H1 (cell line): ENCODE measurements around the gene ROGDI. TPM values are rescaled to one million over a fixed set of nuclear protein-coding genes. Genes with fewer than 3 reads are reported as not detected.

ENCODE experiments used
- BRCA1 ChIP-seq: IDR thresholded peaks from 2 replicates; pipeline ENCODE4 v1.6.1; 2012; ENCODE audit warnings: low read depth, low read length, improper control_type of control experiment
- CEBPB ChIP-seq: IDR thresholded peaks from 2 replicates; pipeline ENCODE4 v1.6.1; 2012; ENCODE audit warnings: low read depth, low read length
- FOSL1 ChIP-seq: IDR thresholded peaks from 2 replicates; pipeline ENCODE4 v1.6.1; 2011; ENCODE audit warnings: mild to moderate bottlenecking, low read depth, low read length, moderate library complexity; ENCODE audit not compliant: insufficient read depth
- POLR2AphosphoS5 ChIP-seq: IDR thresholded peaks from 2 replicates; pipeline ENCODE4 v1.6.1; 2011; ENCODE audit warnings: low read depth, low read length
- RBBP5 ChIP-seq: IDR thresholded peaks from 2 replicates; pipeline ENCODE4 v1.7.1; 2012; ENCODE audit warnings: low read depth, mild to moderate bottlenecking, inconsistent platforms, low read length, moderate library complexity, borderline replicate concordance
- TBP ChIP-seq: IDR thresholded peaks from 2 replicates; pipeline ENCODE4 v1.6.1; 2011; ENCODE audit warnings: low read depth, low read length, improper control_type of control experiment
- TCF12 ChIP-seq: IDR thresholded peaks from 2 replicates; pipeline ENCODE4 v1.6.1; 2011; ENCODE audit warnings: low read depth, mild to moderate bottlenecking, low read length
- polyA plus RNA-seq, 7 experiments: library from polyadenylated mRNA; depleted of rRNA in 3 of 7; stranded (reverse) in 5 of 7; unstranded in 2 of 7; fragments of >200 nt in 5 of 7; fragments of 200-250 nt in 2 of 7; gene quantifications; 1 replicate in 5 of 7; 2 replicates in 1 of 7; 4 replicates in 1 of 7; pipeline versions ENCODE4 v1.2.1 to v1.2.3, GENCODE V29; 2011 to 2013; ENCODE audit warnings: missing spikeins in 2 of 7, mixed read lengths in 2 of 7
- total RNA-seq: library from RNA; stranded (reverse); fragmentation: NEBNext Ultra II Directional; extraction: Animal tissue kit (Norgen Biotek cat#: 25700); gene quantifications from 2 replicates; pipeline ENCODE4 v1.2.1, GENCODE V29; 2021

ROGDI gene
- total and polyA plus RNA-seq, 2 of the 8 experiments (the other 6 are each of a cell fraction or from before 2014, with no cell fraction given), result 27.4 to 68.4 TPM

GRCh38 chr16:4762205-4762604 is 40.2 kb downstream of the ROGDI start (continued):
- TF ChIP-seq TBP, result no peak
- TF ChIP-seq RBBP5, result no peak
- no peak for TF ChIP-seq TCF12
- no peak for TF ChIP-seq FOSL1
- TF ChIP-seq BRCA1, result no peak
- no peak for TF ChIP-seq CEBPB
- TF ChIP-seq POLR2AphosphoS5, result no peak
- TF ChIP-seq, all 59 proteins: peak for 0
